Measurements from ENCODE around the gene ANTXR1. TPM values are rescaled to one million over a fixed set of nuclear protein-coding genes. Genes with fewer than 3 reads are reported as not detected.

ANTXR1 gene
- total and polyA plus RNA-seq, 10 donors: 2.8 to 66.7 (median 36.9) TPM

- Histone ChIP-seq H3K4me1 (peaks cover 0 to 31% (median 4%) of the 10 kb centered on the region in 6 donors), H3K36me3 (no peaks in the 10 kb centered on the region), H3K27me3 (replicated peaks in 1 of 7) (no peaks in the 10 kb centered on the region), H3K4me3 (no peak overlapping the region), H3K9me3 (no peaks in the 10 kb centered on the region), H3K27ac (peak overlapping the region in 7 of 8 donors; percentile 8 to 54 (median 39))
- DNase-seq: no peak
- 30 to 51% (median 34%) methylated on average over 5 of the region's 5 CpGs for whole genome bisulfite sequencing, 5 donors
- TF ChIP-seq CTCF (IDR thresholded peaks at IDR 0.05 in 8 of 11, conservative IDR thresholded peaks at IDR 0.05 in 3 of 11) (no peak), POLR2A (IDR thresholded peaks at IDR 0.05) (no peak), POLR2AphosphoS5 (IDR thresholded peaks at IDR 0.05) (no peak)
- intact Hi-C loops (cut with DNase I; ENCODE audit: low total_unique reads): no loop called here
Measured at GRCh38 chr2:69214898-69215297, 201.9 kb downstream of the ANTXR1 start.

- peak overlapping the region in 7 of 8 donors; percentile 14 to 55 (median 42) for H3K27ac ChIP-seq
Measured at GRCh38 chr2:69216535-69217332, 203.8 kb downstream of the ANTXR1 start.

GRCh38 chr2:69217333-69218080 is 204.5 kb downstream of the ANTXR1 start:
- WGBS, 5 donors: 74 to 80% (median 78%) methylated on average over 4 of the region's 4 CpGs
- Histone ChIP-seq H3K4me1 (peaks cover 0 to 31% (median 4%) of the 10 kb centered on the region in 6 donors), H3K36me3 (no peaks in the 10 kb centered on the region), H3K27me3 (replicated peaks in 1 of 7) (no peaks in the 10 kb centered on the region), H3K9me3 (no peaks in the 10 kb centered on the region), H3K27ac (peak overlapping the region in 5 of 8 donors; percentile 4 to 53 (median 41)), H3K4me3 (no peak overlapping the region)
- DNase-seq: no peak
- intact Hi-C loops (cut with DNase I; ENCODE audit: low total_unique reads): no loop called here
- no peak for TF ChIP-seq POLR2A (IDR thresholded peaks at IDR 0.05)
- no peak for TF ChIP-seq POLR2AphosphoS5 (IDR thresholded peaks at IDR 0.05)
- no peak for TF ChIP-seq CTCF (IDR thresholded peaks at IDR 0.05 in 8 of 11, conservative IDR thresholded peaks at IDR 0.05 in 3 of 11)

More at GRCh38 chr2:69216535-69217332, 203.8 kb downstream of the ANTXR1 start:
- Histone ChIP-seq H3K4me3 (no peak overlapping the region), H3K36me3 (no peaks in the 10 kb centered on the region), H3K9me3 (no peaks in the 10 kb centered on the region), H3K27me3 (replicated peaks in 1 of 7) (no peaks in the 10 kb centered on the region), H3K4me1 (peaks cover 0 to 31% (median 4%) of the 10 kb centered on the region in 6 donors)
- WGBS, 5 donors: 40 to 54% (median 48%) methylated on average over 4 of the region's 4 CpGs
- intact Hi-C loops (cut with DNase I; ENCODE audit: low total_unique reads): no loop called here
- DNase-seq: no peak
- peak in 2 of 3 donors; percentile 38 to 67 for TF ChIP-seq POLR2AphosphoS5 (IDR thresholded peaks at IDR 0.05)
- TF ChIP-seq CTCF (IDR thresholded peaks at IDR 0.05 in 8 of 11, conservative IDR thresholded peaks at IDR 0.05 in 3 of 11): no peak
- TF ChIP-seq POLR2A (IDR thresholded peaks at IDR 0.05): no peak

- TF ChIP-seq CTCF (IDR thresholded peaks at IDR 0.05 in 8 of 11, conservative IDR thresholded peaks at IDR 0.05 in 3 of 11) (no peak), POLR2AphosphoS5 (IDR thresholded peaks at IDR 0.05) (no peak), POLR2A (IDR thresholded peaks at IDR 0.05) (no peak)
- H3K9me3 ChIP-seq: no peaks in the 10 kb centered on the region
- peaks cover 0 to 21% (median 6%) of the 10 kb centered on the region in 6 donors for H3K4me1 ChIP-seq
- H3K36me3 ChIP-seq: no peaks in the 10 kb centered on the region
- H3K27me3 ChIP-seq (replicated peaks in 1 of 7): no peaks in the 10 kb centered on the region
- no peak overlapping the region for H3K4me3 ChIP-seq
- peak overlapping the region in 7 of 8 donors; percentile 9 to 50 (median 37) for H3K27ac ChIP-seq
- DNase-seq: no peak
- intact Hi-C loops (cut with DNase I; ENCODE audit: low total_unique reads): no loop called here
Measured at GRCh38 chr2:69221512-69221911, 208.5 kb downstream of the ANTXR1 start.

Data from spleen (tissue), 11 donors.